Measurements from ENCODE around the gene FN1.

Gene FN1

DNA sequence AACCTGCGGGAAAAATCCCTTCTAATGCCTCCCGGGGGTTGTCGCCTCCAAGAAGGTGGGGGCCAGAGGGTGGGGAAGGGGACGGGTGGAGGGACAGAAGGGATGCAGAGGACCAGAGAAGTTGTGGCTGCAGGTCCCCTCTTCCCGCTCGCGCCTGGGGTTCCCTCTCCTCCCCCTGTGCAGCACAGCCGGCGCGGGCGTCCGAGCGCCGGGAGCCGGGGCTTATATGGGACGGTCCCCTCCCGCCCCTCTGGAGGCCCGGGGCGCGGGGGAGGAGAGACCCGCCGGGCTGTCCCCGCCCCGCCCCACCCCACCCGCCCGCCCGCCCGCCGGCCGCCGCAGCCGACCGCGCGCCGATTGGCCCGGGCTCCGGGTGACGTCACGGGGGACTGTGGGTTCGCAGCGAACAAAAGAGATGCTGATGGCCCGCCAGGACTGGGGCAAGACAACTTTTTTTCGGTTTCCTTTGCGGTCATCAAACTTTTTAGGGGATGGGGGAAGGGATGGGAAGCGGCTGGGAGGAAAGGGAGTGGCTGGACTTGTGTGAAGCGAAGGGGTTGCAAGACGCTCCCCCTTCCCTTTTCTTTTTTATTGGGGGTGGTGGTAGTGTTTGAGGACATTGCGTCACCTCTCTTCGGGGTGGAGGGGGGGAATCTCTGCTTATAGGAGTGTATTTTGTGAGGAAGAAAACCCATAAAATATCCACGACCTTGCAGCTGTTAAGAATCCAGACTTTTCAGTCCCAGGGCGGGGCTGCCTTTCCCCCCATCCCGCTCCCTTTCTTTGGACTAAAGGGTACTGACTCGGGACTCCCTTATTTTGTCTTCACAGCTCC is at the start of gene FN1:
Gene FN1, minus strand, starts transcription at position 199 of the 835 bp plus-strand sequence. CDS start 266 bp downstream, outside the sequence.
- DNase-seq (ENCODE audit: low spot score): no peak

DNA sequence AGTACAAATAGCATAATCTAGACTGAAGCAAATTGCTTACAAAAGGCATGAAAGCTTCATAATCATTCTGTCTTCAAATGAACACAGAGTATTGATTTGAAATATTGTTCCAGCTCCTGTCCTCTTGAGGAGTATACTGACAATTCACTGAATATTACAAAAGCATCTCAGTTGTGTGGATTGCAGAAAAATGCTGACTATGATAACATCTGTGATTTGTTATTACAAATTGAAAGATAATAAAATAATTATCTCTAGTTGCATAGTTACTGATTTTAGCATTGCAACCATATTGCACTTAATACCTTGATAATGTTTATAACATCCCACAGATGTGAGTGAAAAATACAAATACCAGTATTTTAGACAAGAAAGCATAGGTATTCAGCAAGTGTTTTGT is 49.2 kb upstream of the FN1 start:
- no peak for DNase-seq (ENCODE audit: low spot score)

DNA sequence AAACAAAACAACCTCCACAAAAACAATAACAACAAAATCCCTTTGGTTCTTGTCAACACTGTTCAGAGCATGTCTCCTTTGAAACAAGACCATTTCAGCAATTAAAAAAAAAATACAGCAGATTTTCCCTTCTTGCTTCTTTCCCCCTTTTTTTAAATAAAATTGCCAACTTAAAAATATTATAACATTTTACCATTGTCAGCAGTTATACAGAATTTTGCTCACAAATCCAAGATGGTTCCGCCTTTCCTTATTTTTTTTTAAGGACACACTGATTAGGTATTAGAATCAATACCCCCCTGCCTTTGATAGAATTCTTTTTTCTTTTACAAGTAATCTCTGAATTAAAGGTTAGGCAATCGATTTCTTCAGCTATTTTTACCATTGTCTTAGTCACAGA is 48.7 kb upstream of the FN1 start:
- DNase-seq (ENCODE audit: low spot score): no peak

DNA sequence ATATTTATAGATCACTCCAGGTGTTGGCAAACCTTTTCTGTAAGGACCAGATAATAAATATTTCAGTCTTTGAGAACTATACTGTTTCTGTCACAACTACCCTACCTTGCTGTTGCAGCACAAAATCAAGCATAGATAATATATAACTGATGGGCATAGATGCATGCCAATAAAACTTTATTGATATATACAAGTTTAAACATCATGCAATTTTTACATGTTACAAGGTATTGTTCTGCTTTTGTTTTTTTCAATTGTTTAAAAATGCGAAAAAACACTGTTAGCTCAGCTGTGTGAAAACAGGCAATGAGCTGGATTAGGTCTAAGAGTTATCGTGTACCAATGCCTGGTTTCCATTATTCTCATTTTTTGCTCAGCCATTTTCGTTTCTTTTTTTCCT is 47.6 kb upstream of the FN1 start:
- DNase-seq (ENCODE audit: low spot score): no peak

DNA sequence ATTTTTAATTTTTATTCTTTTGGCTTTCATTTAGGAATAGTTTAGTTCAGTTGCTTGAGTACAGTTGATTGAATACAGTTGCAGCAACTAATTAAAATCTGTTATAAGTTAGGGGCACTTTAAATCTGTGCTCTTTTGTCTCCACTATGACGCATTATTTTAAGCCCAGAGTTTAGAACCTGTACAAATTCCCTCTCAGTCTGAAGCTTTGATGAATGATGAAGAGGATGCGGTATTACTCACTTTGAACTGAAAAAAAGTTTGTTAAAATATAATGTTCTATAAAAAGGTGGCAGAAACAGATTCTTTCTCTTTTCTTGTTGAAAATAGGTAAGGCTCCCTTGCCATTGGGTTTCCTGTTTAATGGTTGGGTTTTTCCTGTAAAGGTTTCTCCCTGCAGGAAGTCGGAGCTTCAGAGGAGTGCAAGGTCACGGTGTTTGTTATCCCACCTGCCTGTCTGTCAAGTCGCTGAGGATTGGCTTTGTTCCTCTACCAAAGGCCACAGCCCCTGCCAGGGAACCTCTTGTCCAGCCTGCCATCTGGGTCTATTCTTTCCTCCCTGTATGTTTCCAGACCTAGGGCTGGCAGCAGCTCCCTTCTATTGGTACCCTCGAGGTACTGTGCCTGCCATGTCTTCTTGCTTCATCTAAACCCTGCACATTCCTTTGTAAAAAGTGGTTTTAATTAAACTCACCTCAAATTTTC is 43.8 kb upstream of the FN1 start:
- DNase-seq (ENCODE audit: low spot score): no peak

DNA sequence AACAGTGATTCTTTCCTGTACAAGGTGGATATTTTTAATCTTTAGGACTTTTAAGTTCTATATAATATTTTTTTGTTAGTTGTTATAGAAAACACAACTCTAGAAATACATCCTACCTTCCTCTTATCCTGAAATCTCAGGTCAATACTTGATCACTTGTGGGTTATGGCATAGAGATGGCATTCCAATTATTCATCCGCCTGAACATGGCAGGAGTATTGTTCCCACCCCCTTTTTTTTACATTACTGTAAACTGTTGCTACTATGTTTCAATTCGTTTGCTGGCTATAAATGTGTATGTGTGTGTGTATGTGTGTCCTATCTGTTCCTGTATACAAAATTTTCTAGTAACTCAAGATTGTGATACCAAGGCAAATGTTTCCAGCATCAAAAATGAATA is 43.3 kb upstream of the FN1 start:
- no peak for DNase-seq (ENCODE audit: low spot score)

DNA sequence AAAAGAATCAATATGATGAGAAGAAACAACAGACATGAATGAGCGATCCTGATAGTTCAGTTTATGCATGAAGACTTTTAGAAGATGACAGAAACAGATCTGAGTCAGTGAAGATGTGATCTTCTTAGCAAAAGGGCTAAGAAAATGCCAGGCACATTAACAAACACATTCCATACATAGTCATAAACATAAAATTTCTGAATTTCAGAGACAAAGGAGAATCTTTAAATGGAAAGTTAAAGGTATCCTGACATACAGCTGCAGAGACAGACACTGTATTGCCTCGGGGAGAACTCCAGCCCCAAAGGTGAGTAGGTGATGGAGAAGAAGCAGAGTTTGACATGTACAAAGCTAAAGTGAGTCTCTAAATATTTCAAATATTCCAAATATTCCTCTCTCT is 40.6 kb upstream of the FN1 start:
- DNase-seq (ENCODE audit: low spot score): no peak

DNA sequence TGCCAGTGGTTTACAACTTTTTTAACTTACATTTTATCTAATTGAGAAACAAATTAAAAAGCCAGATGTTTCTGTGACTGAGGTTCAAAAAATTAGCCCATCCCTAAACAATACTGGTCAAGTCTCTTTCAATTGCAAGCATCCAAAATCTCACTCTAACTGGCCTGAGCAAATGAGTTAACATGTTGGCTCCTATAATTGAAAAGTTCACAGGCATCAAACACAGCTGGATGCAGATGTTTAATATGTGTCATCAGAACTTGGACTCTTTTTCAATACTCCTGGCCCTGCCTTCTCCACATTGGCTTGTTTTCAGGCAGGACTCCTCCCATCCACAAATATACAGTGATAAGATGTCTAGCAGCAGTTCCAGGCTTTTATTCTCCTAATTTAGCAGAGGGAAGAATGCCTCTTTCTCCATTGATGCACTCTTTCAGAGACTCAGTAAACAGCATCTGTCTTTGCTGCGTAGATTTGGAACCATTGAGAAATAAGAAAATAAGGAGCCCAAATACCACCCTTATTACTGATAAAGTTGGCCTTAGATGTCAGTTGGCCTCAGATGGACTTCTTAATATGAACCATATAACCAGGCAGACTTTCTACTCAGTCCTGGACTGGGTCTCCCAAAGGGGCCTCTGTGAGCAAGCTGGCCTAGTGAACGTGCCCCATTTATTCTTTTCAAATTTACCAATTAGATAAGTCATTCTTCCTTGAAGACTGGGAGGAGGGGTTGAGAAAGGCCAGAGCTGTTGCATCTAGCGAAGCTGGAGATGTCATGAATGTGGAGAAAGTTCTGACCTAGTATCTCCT is 30.4 kb upstream of the FN1 start:
- DNase-seq (ENCODE audit: low spot score): no peak

DNA sequence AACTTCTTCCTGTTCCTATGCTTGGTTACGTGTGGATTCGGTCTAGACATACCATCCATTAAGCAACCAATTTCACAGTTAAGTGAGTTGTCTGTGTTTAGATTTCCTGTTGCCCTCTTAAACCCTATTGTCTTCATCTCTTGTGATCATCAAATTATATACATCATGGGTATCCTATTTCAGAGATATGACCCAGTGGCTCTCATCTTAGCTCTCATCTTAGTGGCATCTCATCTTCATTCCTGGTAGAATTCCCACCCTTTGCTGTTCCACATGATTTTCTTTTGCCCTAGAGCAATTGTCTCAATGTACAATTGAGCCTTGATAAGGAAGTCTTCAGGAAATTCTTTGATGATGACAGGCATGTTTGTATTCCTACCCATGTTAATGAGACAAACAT is 29.4 kb upstream of the FN1 start:
- no peak for DNase-seq (ENCODE audit: low spot score)

DNA sequence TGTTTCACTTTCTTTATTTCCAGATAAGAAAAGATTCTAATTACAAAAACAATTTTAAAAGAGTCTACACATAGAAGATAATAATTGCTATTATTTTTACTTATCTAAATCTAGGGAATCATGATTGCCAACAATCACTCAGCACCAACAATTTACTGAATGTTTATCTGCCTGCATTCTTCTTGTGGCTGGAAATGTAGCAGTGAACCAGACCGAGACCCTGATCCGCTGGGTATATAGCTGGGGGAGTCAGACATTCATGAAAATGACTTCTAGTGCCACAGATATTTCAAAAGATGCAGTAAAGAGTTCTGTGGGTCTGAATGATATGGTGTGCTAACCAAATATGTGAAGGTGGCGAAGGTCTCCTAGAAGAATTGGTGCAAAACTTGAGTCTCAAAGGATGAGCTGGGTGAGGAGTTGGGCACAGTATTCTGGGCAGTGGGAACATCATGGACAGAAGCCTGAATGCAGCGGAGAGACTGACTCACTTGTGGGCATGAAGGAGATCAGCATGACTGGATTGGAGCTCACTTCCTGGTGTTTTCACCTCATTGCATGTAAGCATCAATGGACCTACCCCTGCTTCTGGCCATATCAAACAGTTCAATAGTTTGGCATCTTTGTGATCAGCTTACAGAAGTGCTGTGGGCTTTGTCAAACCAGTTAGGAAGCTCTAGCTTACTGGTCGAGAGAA is 26.1 kb upstream of the FN1 start:
- DNase-seq (ENCODE audit: low spot score): no peak

DNA sequence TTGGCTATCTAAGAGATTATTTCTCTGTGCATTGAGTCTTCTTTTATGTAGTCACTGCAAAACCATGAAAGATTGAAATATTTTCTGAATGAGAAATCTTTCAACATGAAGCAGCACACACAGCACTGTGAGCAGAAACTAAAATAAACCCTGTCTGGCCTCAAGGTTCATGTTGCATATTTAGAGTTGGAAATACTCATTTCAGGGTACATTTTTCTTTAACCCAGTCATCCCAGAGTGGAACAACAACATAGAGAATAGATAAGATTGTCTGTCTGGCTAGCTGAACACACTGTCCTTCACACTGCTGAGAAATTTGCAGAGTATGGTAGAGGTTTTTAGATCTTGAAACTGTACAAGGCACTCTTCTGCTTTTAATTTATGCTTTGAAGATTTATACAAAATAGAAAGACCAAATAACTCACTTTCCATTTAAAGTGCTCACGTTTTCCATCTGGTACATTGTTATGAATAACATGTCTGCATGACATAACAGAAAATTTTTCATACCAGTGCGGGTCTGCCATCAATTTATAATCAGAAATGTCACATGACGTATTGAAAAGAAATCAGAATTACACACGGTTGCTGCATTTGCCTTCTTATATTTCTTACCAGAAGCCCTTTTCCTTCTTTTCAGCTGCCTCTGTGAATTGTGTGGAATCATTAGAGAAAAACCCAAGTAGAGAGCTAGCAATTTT is 25.0 kb upstream of the FN1 start:
- no peak for DNase-seq (ENCODE audit: low spot score)

DNA sequence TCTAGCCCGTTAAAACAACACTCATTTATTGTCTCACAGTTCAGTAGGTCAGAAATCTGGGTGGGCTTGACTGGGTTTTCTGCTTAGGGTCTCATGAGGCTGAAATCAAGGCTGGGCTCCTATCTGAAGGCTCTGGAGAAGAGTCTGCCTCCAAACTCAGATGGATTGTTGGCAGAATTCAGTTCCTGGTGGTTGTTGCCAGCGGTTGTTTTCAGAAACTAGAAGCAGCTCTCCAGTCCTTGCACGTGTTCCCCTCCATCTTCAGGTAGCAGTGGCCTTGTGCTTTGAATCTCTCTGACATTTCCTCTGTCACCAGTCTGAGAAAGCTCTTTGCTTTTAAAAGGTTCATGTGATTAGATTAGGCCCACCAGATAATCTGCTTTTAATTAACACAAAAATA is 20.1 kb upstream of the FN1 start:
- no peak for DNase-seq (ENCODE audit: low spot score)

DNA sequence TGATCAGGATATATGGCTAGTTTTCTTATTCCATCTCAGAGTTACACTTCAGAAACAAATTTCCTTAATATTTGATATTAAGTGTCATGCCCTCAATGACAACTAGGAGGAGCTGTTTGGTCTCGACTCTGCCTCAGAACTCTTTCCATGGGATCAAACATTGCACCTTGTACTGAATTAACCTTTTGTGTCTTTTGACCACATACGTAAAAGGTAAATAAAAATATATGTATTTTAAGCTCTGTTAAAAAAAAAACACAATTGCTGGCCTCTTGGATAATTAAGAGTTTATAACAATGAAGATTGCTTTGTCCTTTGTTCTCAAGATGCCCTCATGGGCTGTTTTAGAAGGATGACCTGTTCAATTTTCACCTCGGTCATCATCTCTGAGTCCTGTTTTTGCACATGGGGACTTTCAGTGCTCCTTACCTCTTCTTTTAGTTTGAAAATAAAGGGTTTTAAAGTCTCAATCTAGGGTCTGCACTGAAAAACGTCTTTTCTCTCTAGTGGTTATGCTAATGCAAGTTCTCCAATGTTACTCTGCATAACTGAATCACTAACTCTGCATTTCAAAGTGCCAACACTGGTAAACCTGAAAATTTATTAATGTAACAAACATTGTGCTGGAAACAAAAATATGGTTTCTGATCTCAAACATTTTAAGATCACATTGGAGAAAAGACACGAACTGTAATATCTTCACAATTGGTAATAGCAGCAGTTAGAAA is 18.8 kb upstream of the FN1 start:
- DNase-seq (ENCODE audit: low spot score): peak; percentile 23

DNA sequence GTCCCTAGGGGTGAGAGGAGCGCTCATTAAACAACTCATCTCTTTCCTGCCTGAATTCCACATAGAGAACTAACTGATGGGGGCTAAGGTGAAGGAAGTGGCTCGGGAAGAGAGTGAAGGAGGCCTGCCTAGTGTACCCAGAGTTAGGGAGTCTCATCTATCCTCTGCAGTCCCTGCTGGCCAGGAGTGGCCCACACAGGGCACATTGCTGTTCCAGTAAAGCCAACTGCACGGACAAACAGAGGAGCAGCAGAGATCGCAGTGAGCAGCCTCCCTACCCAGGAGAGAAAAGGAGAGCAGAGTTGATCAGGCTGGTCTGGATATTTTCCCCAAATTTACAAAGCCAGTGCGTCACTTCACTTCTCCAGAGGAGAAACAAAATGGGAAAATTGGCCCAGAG is 16.9 kb upstream of the FN1 start:
- DNase-seq (ENCODE audit: low spot score): no peak

DNA sequence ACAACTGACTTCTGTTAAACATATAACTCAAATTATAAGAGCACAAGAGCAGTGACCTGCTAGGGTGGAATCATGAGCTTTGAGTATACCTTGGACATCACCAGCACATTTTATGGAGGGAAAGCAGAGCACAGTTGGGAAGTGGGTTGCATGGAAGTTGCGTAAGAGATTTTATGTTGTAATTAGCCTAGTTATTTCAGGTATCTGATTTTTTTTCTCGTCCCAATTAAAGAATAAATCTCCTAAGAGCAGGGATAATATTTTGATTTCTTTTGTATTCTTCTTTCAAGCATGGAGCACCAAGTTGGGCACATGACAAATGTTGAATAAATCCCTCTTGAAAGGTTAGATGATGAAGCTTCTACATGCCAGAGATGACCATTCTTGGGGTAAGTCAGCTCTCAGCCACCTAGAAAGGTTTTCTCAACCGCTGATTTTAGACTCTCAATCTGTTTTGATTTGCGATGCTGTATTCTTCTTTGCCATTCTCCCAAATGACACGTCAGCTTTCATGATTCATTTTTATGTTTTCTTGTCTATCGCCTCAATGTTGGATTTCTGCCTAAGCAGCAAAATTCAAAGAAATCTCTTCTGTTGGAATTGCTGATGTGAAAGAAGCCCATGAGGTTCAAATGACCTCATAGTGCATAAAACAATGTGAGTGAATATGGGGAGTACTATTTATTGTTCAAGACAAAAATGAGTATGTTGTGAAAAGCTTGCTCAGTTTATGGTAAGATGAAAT is 15.3 kb upstream of the FN1 start:
- DNase-seq (ENCODE audit: low spot score): no peak

DNA sequence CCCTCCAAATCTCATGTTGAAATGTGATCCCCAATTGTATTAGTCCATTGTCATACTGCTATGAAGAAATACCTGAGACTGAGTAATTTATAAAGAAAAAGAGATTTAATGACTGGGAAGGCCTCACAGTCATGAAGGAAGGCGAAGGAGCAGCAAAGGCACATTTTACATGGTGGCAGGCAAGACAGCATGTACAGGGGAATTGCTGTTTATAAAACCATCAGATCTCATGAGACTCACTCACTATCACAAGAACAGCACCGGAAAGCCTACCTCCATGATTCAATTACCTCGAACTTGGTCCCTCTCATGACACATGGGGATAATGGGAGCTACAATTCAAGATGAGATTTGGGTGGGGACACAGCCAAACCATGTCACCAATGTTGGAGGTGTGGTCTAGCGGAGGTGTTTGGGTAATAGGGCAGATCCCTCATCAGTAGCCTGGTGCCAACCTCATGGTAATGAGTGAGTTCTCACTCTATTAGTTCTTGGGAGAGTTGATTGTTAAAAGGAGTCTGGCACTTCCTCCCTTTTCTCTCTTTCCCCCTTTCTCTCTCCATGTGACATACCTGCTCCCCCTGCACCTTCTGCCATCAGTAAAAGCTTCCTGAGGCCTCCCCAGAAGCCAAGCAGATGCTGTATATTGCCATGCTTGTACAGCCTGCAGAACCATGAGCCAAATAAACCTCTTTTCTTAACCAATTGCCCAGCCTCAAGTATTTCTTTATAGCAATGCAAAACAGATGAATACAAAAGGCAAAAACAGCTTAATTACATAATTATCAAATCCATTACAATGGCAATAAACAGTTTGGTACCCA is 14.5 kb upstream of the FN1 start:
- no peak for DNase-seq (ENCODE audit: low spot score)

DNA sequence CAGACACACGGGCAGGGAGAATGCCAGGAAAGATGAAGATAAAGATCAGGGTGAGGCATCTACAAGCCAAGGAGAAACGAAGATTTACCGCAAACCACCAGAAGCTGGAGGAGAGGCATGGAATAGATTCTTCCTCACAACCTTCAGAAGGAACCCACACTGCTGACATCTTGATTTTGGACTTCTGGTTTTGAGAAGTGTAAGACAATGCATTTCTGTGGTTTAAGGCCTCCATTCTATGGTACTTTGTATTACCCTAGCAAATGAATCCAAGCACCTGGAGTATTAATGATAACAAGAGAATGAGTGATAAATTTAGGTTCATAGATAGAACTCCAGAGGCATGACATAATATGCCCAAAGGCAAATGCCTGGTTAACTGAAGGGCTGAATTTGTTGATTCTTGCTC is 11.8 kb upstream of the FN1 start:
- DNase-seq (ENCODE audit: low spot score): no peak

DNA sequence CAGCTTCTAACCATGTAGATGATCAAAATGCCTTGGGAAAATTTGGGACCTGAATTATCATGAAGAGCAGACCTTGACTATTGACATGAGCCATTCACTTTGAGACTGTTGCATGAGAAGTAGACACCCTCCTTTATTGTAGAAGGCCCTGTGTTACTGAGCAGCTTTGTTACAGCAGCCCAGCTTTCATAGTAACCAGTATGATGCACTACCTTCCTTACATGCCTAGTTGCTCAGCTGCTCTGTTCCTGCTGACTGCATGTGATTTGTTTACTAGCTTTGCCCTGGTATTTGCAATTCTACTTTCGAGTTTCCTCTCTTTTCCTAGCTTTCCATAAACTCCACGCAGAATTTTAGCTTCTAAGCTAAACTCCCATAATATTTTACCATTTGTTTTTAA is 11.2 kb upstream of the FN1 start:
- DNase-seq (ENCODE audit: low spot score): no peak

DNA sequence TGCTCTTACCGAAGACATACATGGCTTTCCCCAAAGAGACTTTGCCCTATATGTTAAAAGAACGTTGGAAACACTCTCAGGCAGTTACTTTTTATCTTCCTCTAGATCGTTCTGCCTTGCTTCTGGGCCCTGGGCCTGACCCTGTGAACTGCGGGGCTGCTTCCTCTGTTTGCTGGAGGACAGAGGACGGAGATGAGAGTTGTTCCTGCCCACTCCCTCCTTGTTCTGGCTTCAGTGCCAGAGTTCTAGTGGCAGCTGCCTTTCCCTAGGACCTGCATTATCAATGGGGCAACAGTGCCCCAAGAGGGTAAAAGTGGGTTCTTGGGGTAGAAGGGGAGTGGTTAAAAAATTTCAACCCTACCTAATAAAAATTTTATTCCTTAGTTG is 6.5 kb upstream of the FN1 start:
- no peak for DNase-seq (ENCODE audit: low spot score)

Data from hematopoietic multipotent progenitor cell treated with erythropoietin and hydrocortisone succinate and interleukin-3 and kit ligand, for 15 days (in vitro differentiated cells).